K562 (cell line): ENCODE data around the gene MGAT1. TPM values are rescaled to one million over a fixed set of nuclear protein-coding genes. Genes with fewer than 3 reads are reported as not detected.

Experiments used
- ATAC-seq: fragments of 200-7000 bp; cut with Tn5 transposase; 3 replicates; pipeline ENCODE4 v1.9.1; 2020; ENCODE audit warnings: moderate library complexity
- BruUV-seq: library from RNA; stranded (reverse); fragments of 400-500 nt; replicated peaks from 2 replicates; lab custom pipeline; 2021; lab: Mats Ljungman, UMichigan
- CTCF ChIA-PET: fragments of 300-600 bp; formaldehyde crosslinking; extraction: SDS; loops from one replicate; lab custom pipeline; 2021; ENCODE audit warnings: low intra/inter-chr PET ratio; lab: Yijun Ruan, JAX
- POLR2A ChIA-PET: fragments of 300-600, 350-650 bp; sonication (Branson Sonifier 250); formaldehyde crosslinking; extraction: SDS; loops from one replicate; lab custom pipeline; 2021; ENCODE audit warnings: antibody characterized with exemption, inconsistent platforms; lab: Yijun Ruan, JAX
- DNase-seq, 4 experiments: peaks; one replicate each; pipeline versions ENCODE4 v3.0.0 to v3.0.0-alpha.2; 2011 to 2018; ENCODE audit warnings: low spot score in 3 of 4, mixed read lengths in 3 of 4; ENCODE audit errors: extremely low read depth in 1 of 4
- FAIRE-seq: peaks from 2 replicates; lab custom pipeline; 2011; peaks lifted over from hg19 to GRCh38; lab: Jason Lieb, UNC
- H2AFZ ChIP-seq: 2 replicates; pipeline ENCODE4 v1.6.0; 2011; ENCODE audit warnings: low read depth, low read length, control low read depth, inconsistent platforms
- H3K27ac ChIP-seq: fragments of 200-600 bp; 3 replicates; pipeline ENCODE4 v1.8.0; 2011; ENCODE audit warnings: low read depth, mild to moderate bottlenecking, control low read depth, inconsistent platforms, low read length, moderate library complexity, mixed read lengths; ENCODE audit errors: extremely low read depth
- H3K27me3 ChIP-seq, 2 experiments: fragments of 300-600 bp in 1 of 2; 2 replicates in 1 of 2; 3 replicates in 1 of 2; pipeline versions ENCODE4 v1.6.0 to v1.8.0; 2011; ENCODE audit warnings: inconsistent platforms in 2 of 2, low read length in 2 of 2, mild to moderate bottlenecking in 1 of 2, mixed read lengths in 1 of 2, moderate library complexity in 1 of 2; ENCODE audit not compliant: control insufficient read depth in 2 of 2, insufficient read depth in 2 of 2
- H3K36me3 ChIP-seq: fragments of 300-600 bp; 3 replicates; pipeline ENCODE4 v1.8.0; 2011; ENCODE audit warnings: mild to moderate bottlenecking, low read length, inconsistent platforms; ENCODE audit not compliant: control insufficient read depth, insufficient read depth
- H3K4me1 ChIP-seq, 2 experiments: fragments of 200-600 bp in 1 of 2; replicated peaks in 1 of 2; 2 replicates in 1 of 2; 3 replicates in 1 of 2; pipeline versions ENCODE4 v1.5.1 to v1.8.0; 2011; ENCODE audit warnings: inconsistent platforms in 2 of 2, low read length in 2 of 2, mild to moderate bottlenecking in 1 of 2, mixed read lengths in 1 of 2, moderate library complexity in 1 of 2; ENCODE audit not compliant: control insufficient read depth in 2 of 2, insufficient read depth in 2 of 2
- H3K4me2 ChIP-seq: 2 replicates; pipeline ENCODE4 v1.6.1; 2011; ENCODE audit warnings: low read length, control low read depth, inconsistent platforms, mixed read lengths; ENCODE audit not compliant: insufficient read depth
- H3K4me3 ChIP-seq: fragments of 200-600 bp; sonication (generic), shearing (Covaris generic); 2 replicates; pipeline ENCODE4 v1.5.1; 2016; ENCODE audit warnings: control low read depth, inconsistent platforms
- H3K79me2 ChIP-seq: fragments of 200-600 bp; 3 replicates; pipeline ENCODE4 v1.8.0; 2011; ENCODE audit warnings: low read length, inconsistent platforms; ENCODE audit not compliant: control insufficient read depth, insufficient read depth
- H3K9ac ChIP-seq, 2 experiments: 2 replicates each; pipeline versions ENCODE4 v1.6.0 to v1.6.1; 2011; ENCODE audit warnings: low read depth in 2 of 2, low read length in 2 of 2, control low read depth in 1 of 2, inconsistent platforms in 1 of 2, mild to moderate bottlenecking in 1 of 2, mixed read lengths in 1 of 2; ENCODE audit not compliant: insufficient read depth in 1 of 2
- H3K9me1 ChIP-seq: one replicate; pipeline ENCODE4 v1.6.0; 2011; ENCODE audit warnings: inconsistent platforms, mild to moderate bottlenecking, low read length, moderate library complexity; ENCODE audit not compliant: control insufficient read depth, insufficient read depth
- H3K9me3 ChIP-seq: replicated peaks from 2 replicates; pipeline ENCODE4 v1.5.1; 2011; ENCODE audit warnings: low read depth, low read length, inconsistent platforms; ENCODE audit not compliant: control insufficient read depth, insufficient read depth
- H4K20me1 ChIP-seq: replicated peaks from 2 replicates; pipeline ENCODE4 v1.6.1; 2011; ENCODE audit warnings: low read length, inconsistent platforms, mixed read lengths; ENCODE audit not compliant: control insufficient read depth, insufficient read depth
- ARID3A ChIP-seq: IDR thresholded peaks from 2 replicates; pipeline ENCODE4 v1.6.1; 2012; ENCODE audit warnings: low read depth, low read length, improper control_type of control experiment, borderline replicate concordance
- BCOR ChIP-seq: fragments of 450-650 bp; IDR thresholded peaks from 2 replicates; pipeline ENCODE4 v1.6.1; 2016
- CBX1 ChIP-seq: sonication (generic); IDR thresholded peaks from 2 replicates; pipeline ENCODE4 v1.6.1; 2016; ENCODE audit warnings: antibody characterized with exemption, low read depth, mild to moderate bottlenecking
- COPS2 ChIP-seq: fragments of 450-650 bp; conservative IDR thresholded peaks from 2 replicates; pipeline ENCODE4 v1.6.1; 2016; ENCODE audit warnings: mild to moderate bottlenecking, moderate library complexity
- CREM ChIP-seq: IDR thresholded peaks from 2 replicates; pipeline ENCODE4 v1.6.1; 2014; ENCODE audit warnings: antibody characterized with exemption, low read depth
- E2F5 ChIP-seq: sonication (generic); formaldehyde crosslinking; IDR thresholded peaks from 2 replicates; pipeline ENCODE4 v1.8.0; 2022; ENCODE audit warnings: mild to moderate bottlenecking, missing genetic modification reagents
- JUNB ChIP-seq: fragments of 450-650 bp; formaldehyde crosslinking; conservative IDR thresholded peaks from 2 replicates; pipeline ENCODE4 v1.4.0; 2020; ENCODE audit warnings: mild to moderate bottlenecking
- KLF13 ChIP-seq: fragments of 450-650 bp; IDR thresholded peaks from 2 replicates; pipeline ENCODE4 v1.6.1; 2016; ENCODE audit warnings: missing genetic modification characterization, low read depth, mild to moderate bottlenecking, missing compliant biosample characterization, moderate library complexity, borderline replicate concordance
- MCM7 ChIP-seq, 2 experiments: fragments of 450-650 bp; IDR thresholded peaks; 2 replicates each; pipeline ENCODE4 v1.6.1; 2016 to 2018
- MYC ChIP-seq, 2 experiments: fragments of 250-450 bp in 1 of 2; sonication (Bioruptor Pico) in 1 of 2; IDR thresholded peaks; 2 replicates each; pipeline versions ENCODE4 v1.5.1 to v1.6.1; 2012 to 2021; ENCODE audit warnings: low read depth in 2 of 2, borderline replicate concordance in 1 of 2, improper control_type of control experiment in 1 of 2, low read length in 1 of 2, mild to moderate bottlenecking in 1 of 2, moderate library complexity in 1 of 2
- PHF8 ChIP-seq: fragments of 200-600 bp; sonication (generic); IDR thresholded peaks from 2 replicates; pipeline ENCODE4 v1.6.1; 2012; ENCODE audit warnings: mixed run types, mild to moderate bottlenecking, inconsistent platforms, low read length, moderate library complexity, borderline replicate concordance
- PML ChIP-seq: IDR thresholded peaks from 2 replicates; pipeline ENCODE4 v1.6.1; 2012; ENCODE audit warnings: low read length, inconsistent platforms
- RBM22 ChIP-seq: fragments of 200-400 bp; formaldehyde crosslinking; IDR thresholded peaks from 2 replicates; pipeline ENCODE4 v1.6.1; 2018; ENCODE audit warnings: low read length, low read depth; ENCODE audit not compliant: poor library complexity, severe bottlenecking
- SIN3B ChIP-seq: fragments of 450-650 bp; IDR thresholded peaks from 2 replicates; pipeline ENCODE4 v1.6.1; 2017; ENCODE audit warnings: low read depth, mild to moderate bottlenecking, moderate library complexity
- TCFL5 ChIP-seq: fragments of 250-450 bp; sonication (Bioruptor Pico); conservative IDR thresholded peaks from 2 replicates; pipeline ENCODE4 v1.6.1; 2021; ENCODE audit warnings: mild to moderate bottlenecking, moderate library complexity, matching md5 sums
- TEAD1 ChIP-seq, 2 experiments: fragments of 450-650 bp in 1 of 2; sonication (generic) in 1 of 2; formaldehyde crosslinking; IDR thresholded peaks; 2 replicates each; pipeline versions ENCODE4 v1.4.0 to v1.8.0; 2020 to 2022; ENCODE audit warnings: mild to moderate bottlenecking in 2 of 2, missing genetic modification reagents in 1 of 2
- TRIM25 ChIP-seq: fragments of 450-650 bp; IDR thresholded peaks from 2 replicates; pipeline ENCODE4 v1.7.0; 2016; ENCODE audit warnings: borderline replicate concordance
- ZKSCAN3 ChIP-seq: fragments of 250-450 bp; sonication (Bioruptor Pico); IDR thresholded peaks from 2 replicates; pipeline ENCODE4 v1.4.0; 2020
- ZNF197 ChIP-seq: fragments of 200-800 bp; sonication (Bioruptor generic); IDR thresholded peaks from 2 replicates; pipeline ENCODE4 v1.6.1; 2016; ENCODE audit warnings: low read depth, missing genetic modification characterization, missing compliant biosample characterization
- ZNF217 ChIP-seq: sonication (generic); formaldehyde crosslinking; IDR thresholded peaks from 2 replicates; pipeline ENCODE4 v1.8.0; 2022; ENCODE audit warnings: mild to moderate bottlenecking, missing genetic modification reagents
- ZNF644 ChIP-seq: fragments of 200-800 bp; sonication (Bioruptor generic); IDR thresholded peaks from 2 replicates; pipeline ENCODE4 v1.6.1; 2016; ENCODE audit warnings: low read depth, missing genetic modification characterization, missing compliant biosample characterization
- WGBS: fragments of 100-300 bp; shearing (Covaris generic); methylation state at CpG from one replicate; pipeline ENCODE4 v1.1.6; 2016; ENCODE audit warnings: low coverage, mixed read lengths; ENCODE audit not compliant: insufficient coverage; ENCODE audit errors: missing lambda C conversion rate; 5-methylcytosine and 5-hydroxymethylcytosine counted together
- in situ Hi-C: fragments of 300-500 bp; cut with MboI; formaldehyde crosslinking; loops from 4 replicates; pipeline ENCODE4 v1.15.0; 2018; ENCODE audit warnings: inconsistent platforms, mixed read lengths
- intact Hi-C: fragments of 100-400 bp; cut with micrococcal nuclease; formaldehyde crosslinking; loops from 2 replicates; pipeline ENCODE4 v1.14.2; 2022
- polyA plus RNA-seq, 8 experiments: library from polyadenylated mRNA; depleted of rRNA in 4 of 8; stranded (reverse) in 5 of 8; unstranded in 3 of 8; fragments of >200 nt; fragmentation: Nextera tagmentation in 2 of 8; fragmentation: Illumina TruSeq in 1 of 8; extraction: Ambion mirVana in 2 of 8; extraction: Trizol in 1 of 8; gene quantifications; 2 replicates each; pipeline versions ENCODE4 v1.2.1 to v1.2.3, GENCODE V29; 2011 to 2014; ENCODE audit warnings: inconsistent platforms in 1 of 8, missing spikeins in 1 of 8
- total RNA-seq, 7 experiments: library from RNA; depleted of rRNA in 6 of 7; stranded (reverse); fragments of >200 nt in 6 of 7; fragmentation: Illumina TruSeq in 2 of 7; extraction: Trizol in 2 of 7; gene quantifications; 2 replicates each; pipeline versions ENCODE4 v1.2.1 to v1.2.3, GENCODE V29; 2011 to 2021; ENCODE audit warnings: low replicate concordance in 1 of 7

Gene MGAT1
- total and polyA plus RNA-seq, 9 of the 15 experiments (the other 6 are each of a cell fraction or from before 2014, with no cell fraction given): 3.9 to 82.7 (median 44.5) TPM

GRCh38 chr5:180776376-180776775, 26.2 kb downstream of the MGAT1 start:
- intact Hi-C loops: no loop called here
- POLR2A ChIA-PET: no interaction called here
- no peaks in the 10 kb centered on the region for H3K9me1 ChIP-seq
- no peaks in the 10 kb centered on the region for H3K79me2 ChIP-seq
- H3K4me2 ChIP-seq: no peak overlapping the region
- ATAC-seq (no peak), FAIRE-seq (no peak), DNase-seq (no peak)
- CTCF ChIA-PET: no interaction called here
- BruUV-seq: no TSS peak
- 79% methylated on average over 1 of the region's 1 CpG for WGBS
- no peaks in the 10 kb centered on the region for H3K27me3 ChIP-seq
- no peak overlapping the region for H3K9ac ChIP-seq
- H4K20me1 ChIP-seq: no peaks in the 10 kb centered on the region
- H3K27ac ChIP-seq: no peak overlapping the region
- no peaks in the 10 kb centered on the region for H3K36me3 ChIP-seq
- H3K4me1 ChIP-seq: peaks cover 4 to 19% of the 10 kb centered on the region in 2 experiments; a peak in 3 of 5 replicates
- H2AFZ ChIP-seq: no peak overlapping the region
- H3K4me3 ChIP-seq: no peak overlapping the region
- in situ Hi-C loops: no loop called here
- peaks cover 5% of the 10 kb centered on the region for H3K9me3 ChIP-seq
- TF ChIP-seq PML (no peak), MYC (IDR thresholded peaks at IDR 0.05; ENCODE audit: low read depth, low read length) (no peak), MYC (CRISPR knock-in tag; IDR thresholded peaks at IDR 0.05; ENCODE audit: borderline replicate concordance, low read depth) (no peak), ZNF197 (CRISPR knock-in tag) (no peak), RBM22 (no peak), SIN3B (no peak), JUNB (CRISPR knock-in tag) (no peak), TRIM25 (no peak), COPS2 (no peak), BCOR (no peak), TCFL5 (CRISPR knock-in tag) (no peak), CBX1 (no peak), E2F5 (CRISPR knock-in tag) (0 out of 2 replicates have a peak, but pooled peaks have one; percentile 30), TEAD1 (CRISPR knock-in tag; IDR thresholded peaks at IDR 0.05) (no peak), ZKSCAN3 (CRISPR knock-in tag) (no peak), KLF13 (tag) (no peak), PHF8 (no peak), MCM7 (IDR thresholded peaks at IDR 0.05) (peak in 1 of 2 experiments; percentile 99; a peak in 2 of 4 replicates), ARID3A (peak; percentile 47; the same call in 1 of the 2 replicates), CREM (no peak), ZNF217 (CRISPR knock-in tag) (no peak), ZNF644 (tag) (no peak)
